ENCODE results near the gene COL25A1.

- TF ChIP-seq CTCF (IDR thresholded peaks at IDR 0.05) (no peak), POLR2A (IDR thresholded peaks at IDR 0.05) (no peak)
These were observed 142.0 kb downstream of the COL25A1 start for GRCh38 chr4:109160494-109160893.

Measured in heart left ventricle (tissue), 13 donors.